T-helper 2 cell treated with Interferon-gamma antibody and Interleukin-4, amounts not matched to agents 100 ng/mL and 5 ng/mL, for 36 hours (primary cell): ENCODE measurements around the gene TMEM178A. TPM values are rescaled to one million over a fixed set of nuclear protein-coding genes. Genes with fewer than 3 reads are reported as not detected.

Experiments
- intact Hi-C: fragments of 100-400 bp; cut with micrococcal nuclease; formaldehyde crosslinking; loops from one replicate; pipeline ENCODE4 v1.15.1; 2023
- total RNA-seq: library from RNA; stranded (reverse); gene quantifications from 2 replicates; pipeline ENCODE4 v1.2.3, GENCODE V29; 2022

Gene TMEM178A
- total RNA-seq, 1 donor from 2014 or later = not detected

DNA sequence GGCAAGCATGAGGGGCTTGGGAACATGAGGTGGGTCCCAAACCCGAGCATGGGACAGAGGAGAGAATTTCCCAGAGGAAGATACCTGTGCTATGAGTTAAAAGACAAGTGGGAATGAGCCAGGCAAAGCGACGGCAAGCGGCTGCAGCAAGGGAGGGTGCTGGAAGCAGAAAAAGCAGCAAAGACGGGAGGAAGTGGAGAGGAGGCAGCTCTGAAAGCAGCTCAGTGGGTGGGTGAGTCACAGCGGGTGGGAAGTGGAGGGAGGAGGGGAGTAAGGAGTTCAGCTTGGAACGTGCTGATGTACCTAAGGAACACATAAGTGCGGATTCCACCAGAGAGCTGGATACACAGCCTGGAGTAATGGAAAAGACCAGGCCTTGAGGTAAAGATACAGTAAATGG is 71.9 kb downstream of the TMEM178A start:
- intact Hi-C loops = no loop called here

DNA sequence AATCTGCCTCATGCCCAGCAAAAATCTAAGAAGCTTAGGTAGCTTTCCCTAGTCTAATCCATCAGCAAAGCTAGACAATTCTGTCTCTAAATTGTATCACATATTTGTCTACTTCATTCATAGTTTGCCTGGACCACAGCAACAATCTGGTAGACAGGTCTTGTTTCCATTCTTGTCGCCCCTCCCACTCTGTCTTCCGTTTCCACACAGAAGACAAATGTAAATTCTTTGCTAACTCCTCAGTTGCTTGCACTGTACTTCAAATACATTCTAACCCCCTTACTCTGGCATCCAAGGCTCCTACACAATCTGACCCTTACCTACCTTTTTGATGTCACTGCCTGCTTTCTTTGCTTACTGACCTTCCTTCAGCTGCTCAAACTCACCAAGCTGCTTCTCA is 73.2 kb downstream of the TMEM178A start:
- intact Hi-C loops = no loop called here

DNA sequence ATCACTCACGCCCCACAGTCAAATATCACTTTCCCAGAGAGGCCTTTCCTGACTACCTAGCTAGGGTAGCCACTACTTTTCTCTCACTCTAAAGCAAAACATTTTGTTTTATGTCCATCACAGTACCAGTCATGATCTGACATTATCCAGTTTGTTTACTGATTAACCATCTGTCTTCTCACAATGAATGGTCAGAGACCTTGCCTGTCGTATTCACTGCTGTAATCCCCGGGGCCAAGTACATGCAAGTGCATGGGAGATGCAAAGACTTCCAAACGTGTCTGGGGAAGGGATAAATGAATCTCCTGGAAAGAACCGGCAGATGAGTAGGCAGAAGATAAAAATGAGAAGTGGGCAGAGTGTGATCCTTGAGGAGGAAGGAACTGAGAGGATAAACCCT is 73.7 kb downstream of the TMEM178A start:
- intact Hi-C loops = no loop called here

DNA sequence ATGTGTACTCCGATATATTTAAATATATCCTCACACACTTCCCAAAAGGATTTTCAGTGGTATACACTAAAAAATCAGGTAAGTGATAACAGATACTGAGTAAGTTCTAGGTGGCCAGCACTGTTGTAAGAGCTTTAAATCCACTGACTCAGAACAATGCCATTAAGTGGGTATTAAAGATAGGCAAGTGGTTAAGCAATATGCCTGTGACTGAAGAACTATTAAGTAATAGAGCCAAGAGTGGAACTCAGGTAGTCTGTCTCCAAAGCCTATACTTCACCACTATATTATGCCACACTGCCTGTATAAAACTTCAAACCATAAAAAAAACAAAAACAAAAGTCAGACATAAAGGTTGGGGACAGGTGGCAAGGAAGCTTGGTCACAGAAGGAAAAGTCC is 76.2 kb downstream of the TMEM178A start:
- intact Hi-C loops = no loop called here

DNA sequence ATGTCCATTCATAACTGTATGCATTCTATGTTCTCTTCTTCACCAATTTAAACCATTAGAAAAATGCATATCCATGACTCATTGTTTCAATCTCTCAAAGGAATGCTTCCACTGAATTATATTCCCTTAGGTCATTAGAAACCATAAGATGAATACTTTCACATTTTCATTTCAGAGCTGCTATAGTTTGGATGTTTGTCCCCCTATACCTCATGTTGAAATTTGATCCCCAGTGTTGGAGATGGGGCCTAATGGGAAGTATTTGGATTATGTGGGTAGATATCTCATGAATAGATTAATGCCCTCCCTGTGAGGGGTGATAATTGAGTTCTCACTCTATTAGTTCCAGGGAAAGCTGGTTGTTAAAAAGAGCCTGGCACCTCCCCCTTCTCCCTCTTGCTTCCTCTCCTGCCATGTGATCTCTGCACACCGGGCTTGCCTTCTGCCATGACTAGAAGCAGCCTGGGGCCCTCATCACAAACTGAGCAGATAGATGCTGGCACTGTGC is 77.6 kb downstream of the TMEM178A start:
- intact Hi-C loops = no loop called here

DNA sequence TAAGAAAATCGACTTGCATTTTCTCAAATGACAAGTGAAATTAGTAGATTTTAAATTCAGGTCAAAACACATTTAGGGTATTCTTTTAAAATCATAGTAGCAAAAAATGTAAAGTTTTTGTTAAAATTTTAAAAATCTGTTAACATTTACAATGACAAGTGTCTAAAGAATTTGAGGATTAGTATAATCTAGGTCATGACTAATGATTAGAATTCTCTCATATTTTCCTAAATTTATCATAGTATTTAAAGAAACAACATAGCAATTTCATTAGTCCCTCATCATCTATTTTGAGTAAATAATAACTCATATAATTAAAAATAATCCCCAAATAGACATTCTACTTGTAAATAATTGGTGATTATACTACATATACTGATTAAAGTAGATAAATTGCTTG is 89.7 kb downstream of the TMEM178A start:
- intact Hi-C loops = no loop called here

DNA sequence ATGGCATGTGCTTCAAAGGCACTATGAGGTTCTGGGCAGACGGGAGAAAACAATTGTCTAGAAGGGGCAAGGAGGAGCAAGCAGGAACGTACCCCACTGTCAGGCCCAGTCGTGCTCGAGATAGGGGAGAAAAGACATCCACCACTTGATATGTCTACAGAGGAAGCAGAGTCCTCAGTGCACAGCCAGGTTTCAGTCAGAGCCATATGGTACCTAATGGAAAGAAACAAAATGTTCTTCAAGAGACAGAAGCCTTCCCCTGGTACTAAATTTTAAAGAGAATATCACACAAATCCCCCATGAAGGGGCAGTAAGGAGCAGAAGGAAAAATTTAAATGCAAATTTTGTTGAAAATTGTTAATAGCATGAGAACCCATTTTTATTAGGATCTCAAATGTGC is 91.4 kb downstream of the TMEM178A start:
- intact Hi-C loops = no loop called here

DNA sequence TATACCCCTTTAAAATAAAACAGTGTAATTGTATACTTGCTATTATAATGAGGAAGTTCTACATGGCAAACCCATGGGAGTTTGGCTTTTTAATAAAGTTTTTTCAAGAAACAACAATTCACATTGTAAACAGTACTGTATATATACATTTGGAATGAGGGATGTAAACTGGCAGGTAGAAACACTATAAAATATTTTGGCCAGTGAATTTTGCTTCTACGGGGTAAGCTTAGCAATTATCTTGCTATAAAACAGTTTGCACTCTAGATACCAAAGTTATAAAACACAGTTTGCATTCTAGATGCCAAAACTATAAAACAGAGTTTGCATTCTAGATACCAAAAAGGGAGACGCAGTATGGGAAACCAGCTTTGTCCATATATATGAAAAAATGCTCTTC is 96.7 kb downstream of the TMEM178A start:
- intact Hi-C loops = no loop called here

Other genes starting within 250 kb of the TMEM178A start
- gene MAP4K3, start 228.6 kb upstream of the TMEM178A start, total RNA-seq = 9.3 and 12.5 TPM in 2 replicates
- 14.0 and 14.5 TPM in 2 replicates for gene THUMPD2, start 113.3 kb downstream of the TMEM178A start, total RNA-seq